A549 treated with DMSO at 1 μM for 4 hours (cell line): ENCODE measurements around the gene WASF1. TPM values are rescaled to one million over a fixed set of nuclear protein-coding genes. Genes with fewer than 3 reads are reported as not detected.

Source experiments
- total RNA-seq: library from RNA; stranded (reverse); fragments of 200-300 nt; extraction: Qiagen RNA extraction; gene quantifications from 5 replicates; pipeline ENCODE4 v1.2.3, GENCODE V29; 2022; ENCODE audit warnings: low read depth

The WASF1 gene
- 8.8 to 13.8 TPM (median 12.7 TPM) in 5 replicates for total RNA-seq

DNA sequence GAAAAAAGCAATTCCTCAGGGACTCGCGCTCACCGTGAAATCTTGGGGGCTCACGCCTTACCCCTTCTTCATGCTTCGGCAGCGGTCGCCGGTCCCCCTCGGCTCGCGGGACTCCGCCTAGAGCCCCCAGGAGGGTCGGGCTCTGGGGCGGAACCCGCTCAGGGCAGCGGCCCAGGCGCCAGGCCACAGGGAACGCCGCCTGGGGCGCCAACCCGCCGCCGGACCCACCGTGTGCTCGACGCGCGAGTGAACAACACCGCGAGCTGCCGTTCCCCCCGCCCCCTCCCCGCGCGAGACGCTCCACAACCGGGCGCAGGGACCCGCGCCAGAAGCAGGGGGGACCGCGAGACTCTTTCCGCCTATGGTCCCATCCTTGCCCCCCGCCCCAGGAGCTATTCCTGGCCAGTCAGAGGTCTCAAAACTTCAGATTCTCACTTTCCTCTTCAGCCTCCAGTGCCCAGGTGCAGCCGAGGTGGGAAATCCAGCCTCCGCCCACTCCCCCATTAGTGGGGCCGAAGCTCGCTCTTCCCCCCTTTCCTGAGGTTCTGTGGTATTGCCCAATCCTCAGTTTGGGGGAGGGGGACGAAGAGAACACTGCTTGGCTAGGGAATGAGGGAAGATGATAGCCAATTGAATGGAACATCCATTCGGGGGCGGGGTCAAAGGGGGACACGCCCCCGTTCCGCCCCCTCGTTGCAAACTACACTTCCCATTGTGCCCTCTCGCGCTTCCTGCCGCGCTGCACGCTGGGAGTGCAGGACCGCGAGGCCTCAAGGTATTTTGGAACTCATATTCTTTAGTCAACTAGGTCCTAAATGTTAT is at the start of gene WASF1:
Gene WASF1, minus strand, starts transcription at position 265 of the 822 bp plus-strand sequence. CDS start 52,069 bp downstream, outside the sequence.

GRCh38 chr6:110180228-110181008 is 948 bp upstream of the WASF1 start, which contains the start of gene CDC40:
TSS of gene CDC40 (plus strand) at chr6:110180427. CDS start at chr6:110180445, 18 bp downstream.

Other genes with a start within 250 kb of the WASF1 start
- not detected in 5 replicates for gene GPR6, start 201.4 kb downstream of the WASF1 start, total RNA-seq
- gene CDC40, start 757 bp upstream of the WASF1 start, total RNA-seq, result 8.0 to 11.4 TPM (median 9.4 TPM) in 5 replicates
- not detected in 5 replicates for gene METTL24, start 178.7 kb upstream of the WASF1 start, total RNA-seq
- 0.07 to 0.19 TPM (median 0.08 TPM) in 5 replicates for gene DDO, start 235.9 kb upstream of the WASF1 start, total RNA-seq